SK-N-SH (cell line): Measurements from ENCODE around the gene MROH2A. TPM values are rescaled to one million over a fixed set of nuclear protein-coding genes. Genes with fewer than 3 reads are reported as not detected.
A peak's percentile ranks its signal among the peaks of the same experiment; 100 is the strongest.

Experiments used
- CTCF ChIA-PET: fragments of 300-600, 350-600 bp; formaldehyde crosslinking; extraction: SDS; loops from one replicate; lab custom pipeline; 2021; lab: Yijun Ruan, JAX
- POLR2A ChIA-PET: fragments of 350-600 bp; sonication (Branson Sonifier 250); formaldehyde crosslinking; extraction: SDS; loops from one replicate; lab custom pipeline; 2020; ENCODE audit warnings: antibody characterized with exemption, inconsistent platforms; lab: Yijun Ruan, JAX
- DNase-seq: peaks from one replicate; pipeline ENCODE4 v3.0.0; 2012
- H2AFZ ChIP-seq: fragments of 200-600 bp; sonication (generic); 2 replicates; pipeline ENCODE4 v1.8.1; 2016; ENCODE audit warnings: antibody characterized with exemption, mild to moderate bottlenecking, low read depth
- H3F3A ChIP-seq: fragments of 200-600 bp; sonication (generic); replicated peaks from 2 replicates; pipeline ENCODE3; 2016; ENCODE audit warnings: antibody characterized with exemption, mild to moderate bottlenecking; ENCODE audit not compliant: insufficient read depth
- H3K27ac ChIP-seq, 2 experiments: fragments of 200-500 bp in 1 of 2; fragments of 200-600 bp in 1 of 2; sonication (Bioruptor generic) in 1 of 2; sonication (generic), shearing (Covaris generic) in 1 of 2; 2 replicates each; pipeline versions ENCODE4 v1.5.1 to v1.6.1; 2014 to 2016; ENCODE audit warnings: low read depth in 2 of 2, inconsistent platforms in 1 of 2, low read length in 1 of 2, mild to moderate bottlenecking in 1 of 2, mixed read lengths in 1 of 2
- H3K27me3 ChIP-seq: fragments of 200-600 bp; sonication (generic), shearing (Covaris generic); 2 replicates; pipeline ENCODE4 v1.6.1; 2016; ENCODE audit warnings: mixed run types; ENCODE audit not compliant: insufficient read depth
- H3K36me3 ChIP-seq, 2 experiments: fragments of 200-500 bp in 1 of 2; fragments of 200-600 bp in 1 of 2; sonication (Bioruptor generic) in 1 of 2; sonication (generic) in 1 of 2; replicated peaks in 1 of 2; 2 replicates each; pipeline versions ENCODE3 to v1.5.1; 2014 to 2016; ENCODE audit warnings: low read length in 1 of 2, mild to moderate bottlenecking in 1 of 2; ENCODE audit not compliant: insufficient read depth in 2 of 2, control insufficient read depth in 1 of 2
- H3K4me1 ChIP-seq, 2 experiments: fragments of 200-500 bp in 1 of 2; fragments of 200-600 bp in 1 of 2; sonication (Bioruptor generic) in 1 of 2; sonication (generic), shearing (Covaris generic) in 1 of 2; 2 replicates each; pipeline versions ENCODE4 v1.5.1 to v1.6.1; 2014 to 2016; ENCODE audit warnings: low read depth in 1 of 2, low read length in 1 of 2, mixed run types in 1 of 2; ENCODE audit not compliant: insufficient read depth in 2 of 2, control insufficient read depth in 1 of 2
- H3K4me2 ChIP-seq: fragments of 200-600 bp; sonication (generic), shearing (Covaris generic); 2 replicates; pipeline ENCODE4 v1.6.1; 2017; ENCODE audit warnings: mixed run types
- H3K4me3 ChIP-seq, 2 experiments: fragments of 200-500 bp in 1 of 2; fragments of 200-600 bp in 1 of 2; sonication (Bioruptor generic) in 1 of 2; sonication (generic), shearing (Covaris generic) in 1 of 2; 2 replicates each; pipeline versions ENCODE4 v1.5.1 to v1.8.1; 2014 to 2016; ENCODE audit warnings: low read depth in 2 of 2, inconsistent platforms in 1 of 2, low read length in 1 of 2, mild to moderate bottlenecking in 1 of 2, mixed read lengths in 1 of 2, moderate library complexity in 1 of 2
- H3K79me2 ChIP-seq: fragments of 200-600 bp; sonication (generic); 2 replicates; pipeline ENCODE4 v1.8.1; 2017; ENCODE audit warnings: mild to moderate bottlenecking; ENCODE audit not compliant: insufficient read depth
- H3K9ac ChIP-seq: fragments of 200-600 bp; sonication (generic); 2 replicates; pipeline ENCODE4 v1.6.1; 2017; ENCODE audit warnings: mixed run types
- H3K9me2 ChIP-seq: fragments of 200-600 bp; sonication (generic); 2 replicates; pipeline ENCODE4 v1.6.1; 2017; ENCODE audit warnings: mixed run types
- H3K9me3 ChIP-seq: fragments of 200-600 bp; sonication (generic); 2 replicates; pipeline ENCODE4 v1.6.1; 2017; ENCODE audit warnings: mixed run types, mild to moderate bottlenecking, moderate library complexity
- H4K20me1 ChIP-seq: fragments of 200-600 bp; sonication (generic); 2 replicates; pipeline ENCODE4 v1.6.1; 2017; ENCODE audit warnings: mild to moderate bottlenecking, mixed run types; ENCODE audit not compliant: insufficient read depth
- ELF1 ChIP-seq: IDR thresholded peaks from 2 replicates; pipeline ENCODE4 v1.4.0; 2012
- FOSL2 ChIP-seq: IDR thresholded peaks from 2 replicates; pipeline ENCODE4 v1.4.0; 2012; ENCODE audit warnings: low read depth, mild to moderate bottlenecking, moderate library complexity, borderline replicate concordance
- FOXJ3 ChIP-seq: sonication (generic); formaldehyde crosslinking; IDR thresholded peaks from 2 replicates; pipeline ENCODE4 v1.5.1; 2020; ENCODE audit warnings: mild to moderate bottlenecking, missing genetic modification reagents
- IRF3 ChIP-seq: fragments of 150-350 bp; IDR thresholded peaks from 2 replicates; pipeline ENCODE4 v1.6.1; 2016; ENCODE audit warnings: mild to moderate bottlenecking, low read depth, low read length
- MAX ChIP-seq: IDR thresholded peaks from 2 replicates; pipeline ENCODE4 v1.4.0; 2012; ENCODE audit warnings: low read depth
- MXI1 ChIP-seq: IDR thresholded peaks from 2 replicates; pipeline ENCODE4 v1.6.1; 2012; ENCODE audit warnings: mild to moderate bottlenecking, low read depth, low read length, improper control_type of control experiment
- NRF1 ChIP-seq: IDR thresholded peaks from 2 replicates; pipeline ENCODE4 v1.6.1; 2012; ENCODE audit warnings: low read depth, mild to moderate bottlenecking, low read length
- PBX3 ChIP-seq: IDR thresholded peaks from 2 replicates; pipeline ENCODE4; 2012
- RAD21 ChIP-seq: IDR thresholded peaks from 2 replicates; pipeline ENCODE4 v1.6.1; 2012; ENCODE audit warnings: mild to moderate bottlenecking, low read length
- TAF1 ChIP-seq: IDR thresholded peaks from 2 replicates; pipeline ENCODE4 v1.6.1; 2012; ENCODE audit warnings: low read depth, mild to moderate bottlenecking, low read length, moderate library complexity, borderline replicate concordance
- YY1 ChIP-seq: IDR thresholded peaks from 2 replicates; pipeline ENCODE4 v1.4.0; 2012; ENCODE audit warnings: low read depth, mild to moderate bottlenecking
- whole genome bisulfite sequencing: methylation state at CpG from one replicate; pipeline ENCODE4 v1.1.6; 2017; ENCODE audit warnings: low lambda C conversion rate; 5-methylcytosine and 5-hydroxymethylcytosine counted together
- polyA plus RNA-seq, 3 experiments: library from polyadenylated mRNA; depleted of rRNA; stranded (reverse); fragments of >200 nt; gene quantifications; 2 replicates each; pipeline ENCODE4 v1.2.3, GENCODE V29; 2012
- TF ChIP-seq, protein P1 (sequence below): IDR thresholded peaks from 2 replicates; pipeline ENCODE4 v1.4.0; 2012; ENCODE audit warnings: low read depth, borderline replicate concordance

Gene MROH2A
- polyA plus RNA-seq, 1 of the 3 experiments (the other 2 are of a cell fraction): 0.02 TPM

- TF ChIP-seq RAD21 (no peak), TAF1 (peak; percentile 87), FOSL2 (no peak), MXI1 (peak; percentile 94), MAX (peak; percentile 76; the same call in 1 of the 2 replicates), NRF1 (no peak)
- TF ChIP-seq, all 33 proteins: peak for 13
Measured at GRCh38 chr2:233854241-233854981, 76.3 kb downstream of the MROH2A start, which contains the start of gene HJURP (continued).

DNA sequence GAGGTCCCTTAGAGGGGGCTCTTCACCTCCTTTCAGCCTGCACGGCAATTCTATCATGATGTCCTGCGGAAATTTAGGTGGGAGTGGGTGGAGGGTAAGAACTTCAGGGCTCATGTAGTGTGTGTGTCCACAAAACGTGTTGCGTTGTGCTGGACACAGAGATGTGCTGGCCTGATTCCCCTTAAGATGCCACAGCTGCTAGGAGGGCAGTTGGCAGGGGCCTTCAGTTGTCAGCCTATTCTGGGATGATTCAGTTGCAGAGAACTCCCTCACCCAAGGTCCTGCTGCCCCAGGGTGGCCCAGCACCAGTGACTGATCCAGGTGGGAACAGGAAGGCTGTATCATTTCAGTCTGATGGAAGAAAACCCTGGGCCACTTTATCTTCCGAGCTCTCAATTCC, 77.2 kb downstream of the MROH2A start:
- ChIA-PET POLR2A (interaction anchor here (0.7 kb wide), 1 partner anchor 1303 kb away, joined by 3 read pairs; no protein-coding TSS in a partner anchor), CTCF (interaction anchor here (0.7 to 1.5 kb wide), 3 partner anchors 8 to 21 kb away, joined by 3 read pairs; no protein-coding TSS in a partner anchor)
- Histone ChIP-seq H3K79me2 (peaks cover 40% of the 10 kb centered on the region), H3K9ac (no peak overlapping the region), H3K9me2 (no peaks in the 10 kb centered on the region), H3K27me3 (no peaks in the 10 kb centered on the region), H3K4me3 (peak overlapping the region in 1 of 2 experiments; percentile 93; a peak in 1 of 4 replicates), H3K9me3 (no peaks in the 10 kb centered on the region), H3K4me1 (peaks cover 11 to 20% of the 10 kb centered on the region in 2 experiments; a peak in 2 of 4 replicates), H3K4me2 (peak overlapping the region; percentile 96), H3K27ac (no peak overlapping the region), H2AFZ (peak overlapping the region; percentile 99; the same call in 1 of the 2 replicates), H3F3A (peaks cover 3% of the 10 kb centered on the region), H3K36me3 (peaks cover 6 to 16% of the 10 kb centered on the region in 2 experiments), H4K20me1 (peaks cover 10% of the 10 kb centered on the region; the same call in 1 of the 2 replicates)
- WGBS: 84% methylated on average over 5 of the region's 5 CpGs
- no peak for DNase-seq
- TF ChIP-seq, protein P1, sequence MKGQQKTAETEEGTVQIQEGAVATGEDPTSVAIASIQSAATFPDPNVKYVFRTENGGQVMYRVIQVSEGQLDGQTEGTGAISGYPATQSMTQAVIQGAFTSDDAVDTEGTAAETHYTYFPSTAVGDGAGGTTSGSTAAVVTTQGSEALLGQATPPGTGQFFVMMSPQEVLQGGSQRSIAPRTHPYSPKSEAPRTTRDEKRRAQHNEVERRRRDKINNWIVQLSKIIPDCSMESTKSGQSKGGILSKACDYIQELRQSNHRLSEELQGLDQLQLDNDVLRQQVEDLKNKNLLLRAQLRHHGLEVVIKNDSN: no peak
- TF ChIP-seq FOXJ3 (CRISPR knock-in tag) (no peak), YY1 (no peak), TAF1 (no peak)

DNA sequence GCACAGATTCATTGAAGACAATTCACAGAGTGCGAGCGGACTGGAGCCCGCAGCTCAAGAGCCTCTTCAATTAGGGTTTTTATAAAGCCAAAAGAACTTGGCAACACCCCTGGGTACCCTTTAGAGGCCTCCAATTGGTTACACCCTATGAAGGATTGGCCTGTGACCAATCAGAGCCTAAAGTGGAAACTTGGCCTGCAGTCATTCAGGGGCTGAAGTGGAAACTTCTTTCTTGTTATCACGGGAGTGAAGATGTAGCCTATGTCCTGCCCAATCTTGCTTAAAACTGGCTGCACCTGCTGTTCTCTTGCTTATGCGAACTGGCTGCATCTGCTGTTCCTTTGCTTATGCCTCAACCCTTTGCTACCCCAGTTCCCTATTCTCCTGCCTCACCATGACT, 78.1 kb downstream of the MROH2A start:
- H3K4me3 ChIP-seq: no peak overlapping the region
- TF ChIP-seq PBX3 (0 out of 2 replicates have a peak, but pooled peaks have one; percentile 23), ELF1 (no peak), MAX (no peak), IRF3 (no peak)
- TF ChIP-seq, all 33 proteins: peak for 1
- Histone ChIP-seq H2AFZ (no peak overlapping the region), H4K20me1 (0 out of 2 replicates have a peak, but pooled peaks cover 4% of the 10 kb centered on the region), H3K9ac (no peak overlapping the region), H3K4me1 (peaks cover 11 to 20% of the 10 kb centered on the region in 2 experiments; a peak in 2 of 4 replicates), H3K27ac (no peak overlapping the region), H3K9me3 (no peaks in the 10 kb centered on the region), H3K79me2 (peaks cover 32% of the 10 kb centered on the region), H3K27me3 (no peaks in the 10 kb centered on the region), H3F3A (peaks cover 3% of the 10 kb centered on the region), H3K4me2 (no peak overlapping the region), H3K9me2 (no peaks in the 10 kb centered on the region), H3K36me3 (peaks cover 6 to 8% of the 10 kb centered on the region in 2 experiments)
- no peak for DNase-seq
- ChIA-PET CTCF (no interaction called here), POLR2A (no interaction called here)
- 96% methylated on average over 4 of the region's 5 CpGs for WGBS
